ENCODE measurements around the gene CEP164.

Gene CEP164

GRCh38 chr11:117356126-117356890 lies 28.7 kb downstream of the CEP164 start:
- no peak for DNase-seq (ENCODE audit: low read depth in 4 of 4, low spot score in 1 of 4)

- DNase-seq (ENCODE audit: low read depth in 4 of 4, low spot score in 1 of 4) = no peak
Observed at GRCh38 chr11:117361432-117361831, 33.8 kb downstream of the CEP164 start.

GRCh38 chr11:117366248-117366647 lies 38.6 kb downstream of the CEP164 start:
- DNase-seq (ENCODE audit: low read depth in 4 of 4, low spot score in 1 of 4) = no peak

GRCh38 chr11:117366875-117367274 lies 39.2 kb downstream of the CEP164 start:
- DNase-seq (ENCODE audit: low read depth in 4 of 4, low spot score in 1 of 4) = no peak

GRCh38 chr11:117369534-117369933 lies 41.9 kb downstream of the CEP164 start:
- DNase-seq (ENCODE audit: low read depth in 4 of 4, low spot score in 1 of 4) = no peak

DNA sequence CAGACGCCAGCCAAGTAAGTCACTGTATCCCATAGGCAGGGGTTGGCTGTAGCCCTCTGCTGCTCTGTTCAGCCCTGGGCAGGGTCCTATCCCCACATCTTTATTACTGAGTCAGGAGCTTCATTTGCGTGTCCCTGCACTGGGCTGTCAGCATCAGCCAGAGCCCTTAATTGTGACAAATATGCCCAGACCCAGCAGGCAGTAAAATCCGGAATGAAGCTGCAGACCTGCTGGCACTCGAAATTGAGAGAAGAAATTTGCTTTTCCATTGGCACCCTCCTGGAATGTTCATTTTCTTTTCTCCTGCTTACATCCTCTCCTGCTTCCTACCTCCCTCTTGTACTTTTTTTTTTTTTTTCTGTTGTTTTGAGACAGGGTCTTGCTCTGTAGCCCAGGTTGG lies 43.8 kb downstream of the CEP164 start:
- no peak for DNase-seq (ENCODE audit: low read depth in 4 of 4, low spot score in 1 of 4)

- DNase-seq (ENCODE audit: low read depth in 4 of 4, low spot score in 1 of 4) = no peak
Observed at GRCh38 chr11:117374316-117375055, 46.8 kb downstream of the CEP164 start.

GRCh38 chr11:117375960-117376359 lies 48.3 kb downstream of the CEP164 start:
- no peak for DNase-seq (ENCODE audit: low read depth in 4 of 4, low spot score in 1 of 4)

DNA sequence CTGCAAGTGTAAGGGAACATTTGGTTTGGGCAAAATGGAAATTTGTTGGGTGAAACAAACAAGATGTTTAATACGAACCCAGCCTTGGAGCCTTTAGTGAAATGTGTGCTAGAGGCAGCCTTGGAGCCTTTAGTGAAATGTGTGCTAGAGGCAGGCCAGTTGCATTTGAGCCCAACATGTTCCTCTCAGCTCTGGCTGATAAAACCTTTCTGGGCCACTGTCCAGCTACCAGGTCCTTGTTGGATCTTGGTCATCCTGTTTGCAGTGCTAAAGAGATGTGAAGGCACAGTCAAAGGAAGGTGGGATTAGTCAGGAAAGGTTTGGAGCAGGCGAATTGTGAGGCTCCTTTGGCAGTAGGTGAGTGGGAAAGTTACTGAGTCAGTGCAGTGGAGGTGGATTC lies 48.9 kb downstream of the CEP164 start:
- DNase-seq (ENCODE audit: low read depth in 4 of 4, low spot score in 1 of 4) = no peak

GRCh38 chr11:117378976-117379865 lies 51.6 kb downstream of the CEP164 start:
- DNase-seq (ENCODE audit: low read depth in 4 of 4, low spot score in 1 of 4) = no peak

DNA sequence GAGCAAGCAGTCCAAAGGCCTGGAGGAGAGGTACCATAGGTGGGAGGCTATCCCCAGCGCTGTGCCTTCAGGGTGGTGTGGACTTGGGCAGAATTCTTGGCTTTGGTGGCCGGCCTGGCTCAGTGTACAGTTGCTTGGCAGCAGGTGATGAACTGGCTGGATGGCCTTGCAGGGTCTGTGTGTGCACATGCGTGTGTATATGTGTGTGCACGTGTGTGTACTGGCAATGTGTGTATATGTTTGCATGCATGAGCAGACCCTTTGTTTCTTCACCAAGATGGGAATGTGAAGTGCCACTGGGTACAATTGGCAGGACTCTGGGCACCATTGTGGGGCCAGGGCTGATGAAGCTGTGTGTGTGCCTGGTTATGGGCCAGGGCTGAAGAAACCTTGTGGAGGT lies 53.0 kb downstream of the CEP164 start:
- DNase-seq (ENCODE audit: low read depth in 4 of 4, low spot score in 1 of 4) = no peak

- no peak for DNase-seq (ENCODE audit: low read depth in 4 of 4, low spot score in 1 of 4)
Observed at GRCh38 chr11:117381481-117382387, 54.1 kb downstream of the CEP164 start.

- DNase-seq (ENCODE audit: low read depth in 4 of 4, low spot score in 1 of 4) = no peak
Observed at GRCh38 chr11:117382746-117383145, 55.1 kb downstream of the CEP164 start.

DNA sequence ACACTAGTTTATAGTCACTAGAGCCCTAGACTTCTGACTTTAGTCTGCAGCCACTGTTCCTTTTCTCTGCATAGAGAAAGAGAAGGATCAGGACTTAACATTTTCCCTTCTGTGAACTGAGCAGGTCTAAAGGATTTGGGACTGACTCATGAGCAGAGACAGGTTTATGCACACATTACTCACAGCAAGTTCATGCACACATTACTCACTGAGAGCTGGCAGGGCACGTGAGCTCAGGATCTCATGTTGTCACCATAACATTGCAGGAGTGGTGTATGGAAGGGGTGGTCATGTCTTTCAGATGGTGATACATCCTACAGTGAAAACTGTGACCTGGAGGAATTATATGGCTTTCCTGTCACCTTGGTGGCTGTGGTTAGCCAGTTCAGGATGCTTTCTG lies 56.4 kb downstream of the CEP164 start:
- DNase-seq (ENCODE audit: low read depth in 4 of 4, low spot score in 1 of 4) = no peak

- no peak for DNase-seq (ENCODE audit: low read depth in 4 of 4, low spot score in 1 of 4)
Observed at GRCh38 chr11:117385471-117385870, 57.8 kb downstream of the CEP164 start.

DNA sequence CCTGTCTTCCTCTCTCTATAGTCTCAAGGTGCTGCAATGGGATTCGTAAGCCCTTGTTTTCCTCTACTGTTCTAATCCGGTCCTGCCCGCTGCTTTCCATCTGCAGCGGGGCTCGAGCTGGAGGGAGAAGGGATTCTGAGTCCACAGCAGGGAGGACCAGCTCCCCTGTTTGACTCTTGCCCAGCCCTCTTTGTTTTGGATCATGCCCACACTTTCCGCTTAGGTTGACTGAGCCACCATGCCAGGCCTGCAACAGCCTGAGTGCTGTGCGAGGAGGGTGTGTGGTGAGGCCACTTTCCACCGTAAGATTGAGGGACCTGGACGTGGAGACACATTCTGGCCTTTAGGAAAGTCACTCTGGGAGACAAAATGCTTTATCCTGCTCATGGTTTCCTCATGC lies 58.3 kb downstream of the CEP164 start:
- no peak for DNase-seq (ENCODE audit: low read depth in 4 of 4, low spot score in 1 of 4)

- no peak for DNase-seq (ENCODE audit: low read depth in 4 of 4, low spot score in 1 of 4)
Observed at GRCh38 chr11:117387992-117388755, 60.5 kb downstream of the CEP164 start.

DNA sequence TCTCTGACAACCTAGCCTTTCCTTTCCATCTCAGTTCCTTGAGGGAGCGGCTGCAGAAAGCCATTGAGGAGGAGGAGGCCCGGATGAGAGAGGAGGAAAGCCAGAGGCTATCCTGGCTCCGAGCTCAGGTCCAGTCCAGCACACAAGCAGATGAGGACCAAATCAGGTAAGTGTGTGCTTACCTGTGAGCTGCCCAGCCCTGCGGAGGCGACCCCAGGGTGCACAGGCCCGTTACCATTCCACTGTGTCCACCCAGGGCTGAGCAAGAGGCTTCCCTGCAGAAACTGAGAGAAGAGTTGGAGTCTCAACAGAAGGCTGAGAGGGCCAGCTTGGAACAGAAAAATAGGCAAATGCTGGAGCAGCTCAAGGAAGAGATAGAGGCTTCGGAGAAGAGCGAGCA lies 63.1 kb downstream of the CEP164 start:
- DNase-seq (ENCODE audit: low read depth in 4 of 4, low spot score in 1 of 4) = no peak

GRCh38 chr11:117391181-117391580 lies 63.5 kb downstream of the CEP164 start:
- DNase-seq (ENCODE audit: low read depth in 4 of 4, low spot score in 1 of 4) = no peak
